ENCODE measurements around the gene SLIT3.
"Not testable (repeated sequence)": the region's sequence is repeated elsewhere in the genome, so short reads cannot be mapped to it uniquely, and the experiment has no call there.

Gene SLIT3

GRCh38 chr5:168749391-168750100 is 551.4 kb downstream of the SLIT3 start:
- no peak for DNase-seq

- no peak for DNase-seq
Measured at GRCh38 chr5:168747987-168748777, 552.8 kb downstream of the SLIT3 start.

GRCh38 chr5:168746893-168747640 is 553.9 kb downstream of the SLIT3 start:
- no peak for DNase-seq

GRCh38 chr5:168746126-168746892 is 554.6 kb downstream of the SLIT3 start:
- not testable (repeated sequence) for DNase-seq

- no peak for DNase-seq
Measured at GRCh38 chr5:168743617-168744016, 557.3 kb downstream of the SLIT3 start.

GRCh38 chr5:168742311-168742710 is 558.6 kb downstream of the SLIT3 start:
- DNase-seq, result not testable (repeated sequence)

- no peak for DNase-seq
Measured at GRCh38 chr5:168740811-168741213, 560.1 kb downstream of the SLIT3 start.

GRCh38 chr5:168740092-168740800 is 560.7 kb downstream of the SLIT3 start:
- DNase-seq, result no peak

- no peak for DNase-seq
Measured at GRCh38 chr5:168737066-168737465, 563.9 kb downstream of the SLIT3 start.

GRCh38 chr5:168736281-168736831 is 564.6 kb downstream of the SLIT3 start:
- no peak for DNase-seq

- no peak for DNase-seq
Measured at GRCh38 chr5:168734620-168735300, 566.2 kb downstream of the SLIT3 start.

GRCh38 chr5:168734119-168734518 is 566.8 kb downstream of the SLIT3 start:
- no peak for DNase-seq

- no peak for DNase-seq
Measured at GRCh38 chr5:168728546-168729211, 572.3 kb downstream of the SLIT3 start.

GRCh38 chr5:168727547-168727946 is 573.4 kb downstream of the SLIT3 start:
- no peak for DNase-seq

- no peak for DNase-seq
Measured at GRCh38 chr5:168726342-168726741, 574.6 kb downstream of the SLIT3 start.

- no peak for DNase-seq
Measured at GRCh38 chr5:168724227-168724626, 576.7 kb downstream of the SLIT3 start.

- no peak for DNase-seq
Measured at GRCh38 chr5:168723037-168723436, 577.9 kb downstream of the SLIT3 start.

- no peak for DNase-seq
Measured at GRCh38 chr5:168721966-168722365, 579.0 kb downstream of the SLIT3 start.

- DNase-seq, result no peak
Measured at GRCh38 chr5:168721002-168721753, 579.8 kb downstream of the SLIT3 start.

GRCh38 chr5:168720575-168720974 is 580.4 kb downstream of the SLIT3 start:
- no peak for DNase-seq

Data from DMS 273 treated with DMSO at 0.1 percent for 48 hours (cell line).